Bone marrow (tissue), 2 donors: ENCODE measurements around the gene ADAM12.

ENCODE experiments used
- DNase-seq, 2 donors: peaks; one replicate each; lab custom pipeline; 2025; lab: John Stamatoyannopoulos, UW

The ADAM12 gene

DNA sequence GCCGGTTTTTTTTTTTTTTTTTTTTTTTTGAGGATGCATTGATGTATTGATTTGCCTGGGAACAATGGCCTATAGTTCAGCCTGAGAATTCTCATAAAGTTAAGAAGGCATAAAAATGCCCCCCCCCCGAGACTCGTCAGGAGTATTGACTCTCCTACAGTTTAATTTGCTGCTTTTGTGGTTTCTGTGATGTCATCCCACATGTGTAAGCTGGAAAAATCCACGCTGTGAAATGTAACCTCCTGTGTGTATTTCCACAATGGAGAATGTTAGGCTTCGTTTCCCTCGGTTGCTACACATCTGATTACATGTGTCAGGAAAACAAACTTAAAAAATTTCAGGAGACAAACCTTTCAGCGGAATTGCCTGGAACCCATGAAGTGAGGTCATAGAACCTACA, 374.0 kb downstream of the ADAM12 start:
- no peak for DNase-seq

- no peak for DNase-seq
These were observed 374.6 kb downstream of the ADAM12 start for GRCh38 chr10:126013489-126014281.

DNA sequence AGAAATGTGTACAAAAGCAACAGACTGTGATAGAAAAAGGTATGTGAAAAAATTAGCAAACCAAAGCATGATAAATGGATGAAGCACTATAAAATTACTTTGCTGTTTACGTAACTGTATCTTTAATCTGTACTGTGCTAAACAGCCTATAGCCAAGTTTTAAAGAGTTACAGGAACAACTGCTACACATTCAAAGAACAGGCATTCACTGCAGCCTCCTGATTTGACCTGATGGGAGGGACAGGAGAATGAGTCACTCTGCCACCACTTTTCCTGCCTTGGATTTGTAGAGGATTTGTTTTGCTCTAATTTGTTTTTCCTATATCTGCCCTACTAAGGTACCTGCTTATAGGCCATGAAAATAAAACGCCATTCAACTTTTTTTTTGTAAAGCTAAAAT, 375.8 kb downstream of the ADAM12 start:
- no peak for DNase-seq

GRCh38 chr10:126011995-126012394, 376.3 kb downstream of the ADAM12 start:
- DNase-seq, result no peak

GRCh38 chr10:126009650-126010049, 378.6 kb downstream of the ADAM12 start:
- DNase-seq, result no peak

GRCh38 chr10:126006906-126007305, 381.4 kb downstream of the ADAM12 start:
- no peak for DNase-seq

GRCh38 chr10:126006264-126006663, 382.0 kb downstream of the ADAM12 start:
- DNase-seq, result no peak

- DNase-seq, result no peak
These were observed 383.5 kb downstream of the ADAM12 start for GRCh38 chr10:126004752-126005151.

- DNase-seq, result no peak
These were observed 386.7 kb downstream of the ADAM12 start for GRCh38 chr10:126001576-126001975.

GRCh38 chr10:125999694-126000093, 388.6 kb downstream of the ADAM12 start:
- DNase-seq, result no peak

GRCh38 chr10:125997586-125997985, 390.7 kb downstream of the ADAM12 start:
- DNase-seq, result no peak

- DNase-seq, result no peak
These were observed 392.5 kb downstream of the ADAM12 start for GRCh38 chr10:125995726-125996304.

- no peak for DNase-seq
These were observed 393.7 kb downstream of the ADAM12 start for GRCh38 chr10:125994601-125995000.

DNA sequence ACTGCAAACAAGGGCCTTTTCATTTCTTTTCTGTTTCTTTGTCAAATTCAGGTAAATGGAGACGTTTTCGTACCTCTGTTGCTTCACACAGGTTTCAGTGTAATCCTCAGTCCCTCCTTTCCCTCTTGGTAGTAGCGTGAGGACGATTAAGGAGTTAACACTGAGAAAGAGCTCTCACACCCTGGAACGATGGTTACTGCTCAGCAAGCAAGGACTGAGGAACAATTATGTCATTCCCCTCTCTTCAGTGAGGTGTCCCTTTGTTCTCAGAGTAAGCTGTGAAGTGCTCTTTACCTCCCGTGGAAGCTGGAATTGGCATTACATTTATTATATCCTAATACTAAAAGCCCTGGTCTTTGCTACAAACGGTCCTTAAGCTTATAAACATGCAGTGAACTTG, 396.0 kb downstream of the ADAM12 start:
- no peak for DNase-seq

- no peak for DNase-seq
These were observed 396.9 kb downstream of the ADAM12 start for GRCh38 chr10:125991392-125991791.

DNA sequence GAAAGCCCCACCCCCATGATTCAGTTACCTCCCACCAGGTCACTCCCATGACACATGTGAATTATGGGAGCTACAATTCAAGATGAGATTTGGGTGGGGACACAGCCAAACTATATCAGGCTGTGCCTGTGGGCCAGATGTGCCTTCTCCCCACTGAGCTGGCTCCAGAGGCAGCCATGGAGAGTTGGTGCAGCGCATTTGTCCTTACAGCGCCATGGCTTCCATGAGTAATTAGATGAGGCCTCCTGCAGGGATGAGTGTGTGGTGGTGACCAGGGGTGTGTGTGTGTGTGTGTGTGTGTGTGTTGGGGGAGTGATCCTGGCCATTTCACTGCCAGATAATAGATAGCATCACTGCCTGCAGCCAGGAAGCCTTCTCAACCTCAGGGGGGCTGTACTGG, 397.3 kb downstream of the ADAM12 start:
- no peak for DNase-seq

DNA sequence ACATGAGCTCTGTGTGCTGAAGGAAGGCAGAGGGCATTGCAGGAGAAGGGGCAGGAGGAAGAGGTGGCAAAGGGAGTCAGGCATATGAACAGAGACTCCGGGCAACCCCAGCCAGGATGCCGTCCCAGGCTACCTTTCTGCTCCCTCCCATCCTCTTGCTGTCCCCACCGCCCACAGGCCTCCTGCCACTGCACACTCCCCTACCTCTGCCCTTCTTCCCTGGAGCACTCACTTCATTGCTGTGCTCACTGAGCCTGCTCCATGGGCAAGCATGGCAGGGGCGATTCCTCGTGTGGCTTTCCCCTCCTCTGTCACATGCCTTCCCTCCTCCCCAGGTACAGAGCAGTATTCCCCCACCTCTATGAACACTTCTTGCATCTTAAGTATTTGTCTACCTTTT, 398.5 kb downstream of the ADAM12 start:
- no peak for DNase-seq

GRCh38 chr10:125985557-125986240, 402.6 kb downstream of the ADAM12 start:
- DNase-seq, result no peak

DNA sequence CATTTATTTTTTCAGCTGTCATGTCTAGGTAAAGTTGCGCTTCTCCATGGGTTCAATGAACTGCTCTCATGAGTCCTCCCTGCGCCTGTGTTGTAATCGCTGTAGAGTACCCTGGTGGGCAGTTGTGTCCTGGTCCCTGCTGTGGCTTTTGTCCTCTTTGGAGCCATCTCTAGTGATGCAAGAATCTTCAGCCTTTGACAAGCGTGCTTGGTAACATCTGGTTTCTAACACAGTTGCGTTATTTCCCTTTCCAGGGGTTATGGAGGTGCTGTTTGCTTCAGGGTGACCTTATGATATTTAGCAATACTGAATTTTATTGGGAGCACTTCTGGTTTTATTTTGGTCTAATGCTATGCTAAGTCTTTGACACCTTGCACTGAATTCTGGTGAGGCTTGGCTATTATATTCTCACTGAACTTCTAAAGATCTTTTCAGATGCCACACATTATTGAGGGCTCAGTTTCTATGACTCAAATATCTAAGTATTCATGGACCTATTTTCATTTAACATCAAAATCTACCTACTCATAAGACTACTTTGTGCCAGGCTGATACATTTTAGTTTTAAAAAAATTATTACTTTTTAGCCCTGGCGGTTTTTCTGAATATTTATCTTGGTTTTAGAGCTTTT, 403.3 kb downstream of the ADAM12 start:
- DNase-seq, result no peak

GRCh38 chr10:125984346-125984745, 403.9 kb downstream of the ADAM12 start:
- DNase-seq, result no peak

DNA sequence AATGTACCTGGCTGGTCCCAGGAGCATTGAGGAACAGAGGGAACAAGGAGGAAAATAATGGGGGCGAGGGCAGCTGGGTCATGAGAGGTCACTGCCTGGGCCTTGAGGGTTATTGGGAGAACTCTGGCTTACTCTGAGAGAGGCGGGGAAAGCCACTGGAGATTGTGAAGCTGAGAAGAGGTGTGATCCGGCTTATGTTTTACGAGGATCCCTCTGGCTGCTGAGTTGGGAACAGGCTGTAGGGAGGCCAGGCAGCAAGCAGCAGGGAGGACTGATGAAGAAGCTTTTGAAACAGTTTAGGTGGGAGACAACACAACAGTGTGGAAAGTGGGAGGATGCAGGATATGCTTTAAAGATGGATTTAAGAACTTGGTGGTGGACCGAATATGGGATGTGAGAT, 404.6 kb downstream of the ADAM12 start:
- DNase-seq, result no peak

DNA sequence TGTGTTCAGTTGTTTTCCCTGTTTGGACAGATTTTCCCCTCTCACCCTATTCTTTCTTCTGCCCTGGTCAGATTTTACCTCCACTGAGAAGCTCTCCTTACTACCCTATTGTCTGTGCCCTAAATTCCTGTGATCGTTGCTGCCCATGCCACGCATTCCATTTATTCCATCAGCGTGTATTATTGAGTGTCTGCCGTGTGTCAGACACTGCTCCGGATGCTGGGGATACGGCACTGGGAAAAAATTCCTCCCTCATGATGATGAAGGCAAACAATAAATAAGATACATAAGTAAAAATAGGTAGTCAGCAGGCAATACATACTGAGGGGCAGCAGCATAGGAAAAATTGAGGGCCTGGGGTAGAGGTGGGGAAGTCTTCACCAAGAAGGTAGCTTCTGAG, 405.1 kb downstream of the ADAM12 start:
- DNase-seq, result no peak
